Breast epithelium (tissue), 4 donors: ENCODE measurements around the gene GP1BB. TPM values are rescaled to one million over a fixed set of nuclear protein-coding genes. Genes with fewer than 3 reads are reported as not detected.

Source experiments
- DNase-seq, 2 donors: peaks; one replicate each; pipeline ENCODE4 v3.0.0-alpha.2; 2019; ENCODE audit warnings: low spot score in 2 of 2
- H3K27ac ChIP-seq, 2 donors: fragments of 200-600 bp; sonication (generic) in 1 of 2; one replicate each; pipeline ENCODE4 v1.5.1; 2016 to 2019; ENCODE audit warnings: mild to moderate bottlenecking in 1 of 2
- H3K27me3 ChIP-seq, 2 donors: fragments of 200-600 bp; sonication (generic) in 1 of 2; one replicate each; pipeline versions ENCODE4 v1.5.1 to v1.6.0; 2017 to 2019; ENCODE audit warnings: control low read depth in 1 of 2, mild to moderate bottlenecking in 1 of 2
- H3K36me3 ChIP-seq: fragments of 200-600 bp; one replicate; pipeline ENCODE4 v1.5.1; 2019
- H3K4me1 ChIP-seq, 2 donors: fragments of 200-600 bp; sonication (generic); one replicate each; pipeline ENCODE4 v1.5.1; 2016 to 2019; ENCODE audit warnings: control low read depth in 1 of 2
- H3K4me3 ChIP-seq, 3 donors: fragments of 200-600 bp; sonication (generic); 1 replicate in 2 of 3; 2 replicates in 1 of 3; pipeline ENCODE4 v1.5.1; 2016 to 2019; ENCODE audit warnings: mild to moderate bottlenecking in 3 of 3, moderate library complexity in 2 of 3
- H3K9me3 ChIP-seq, 2 donors: fragments of 200-600 bp; sonication (generic) in 1 of 2; one replicate each; pipeline ENCODE4 v1.5.1; 2016 to 2019; ENCODE audit warnings: control low read depth in 1 of 2
- POLR2A ChIP-seq: fragments of 450-650 bp; IDR thresholded peaks from one replicate; pipeline ENCODE4 v1.6.1; 2016; ENCODE audit warnings: antibody characterized with exemption, mild to moderate bottlenecking, moderate library complexity
- POLR2AphosphoS5 ChIP-seq, 3 donors: sonication (generic); formaldehyde crosslinking; IDR thresholded peaks; one replicate each; pipeline ENCODE4 v1.6.1; 2017; ENCODE audit warnings: antibody characterized with exemption in 3 of 3
- intact Hi-C: fragments of 100-400 bp; cut with DNase I; formaldehyde crosslinking; loops from one replicate; pipeline ENCODE4 v1.15.1; 2023; ENCODE audit warnings: low total_unique reads
- total RNA-seq, 3 donors: library from RNA; depleted of rRNA; stranded (reverse); fragments of >200 nt; gene quantifications; one replicate each; pipeline ENCODE4 v1.1.0, GENCODE V29; 2016
- TF ChIP-seq, protein P1 (sequence below), 3 donors: fragments of 450-650 bp; IDR thresholded peaks; one replicate each; pipeline ENCODE4 v1.5.1; 2016 to 2017; ENCODE audit warnings: antibody characterized with exemption in 3 of 3, mild to moderate bottlenecking in 3 of 3, moderate library complexity in 3 of 3

Gene GP1BB
- total RNA-seq, 3 donors from 2014 or later = 1.3 to 6.2 (median 2.9) TPM

DNA sequence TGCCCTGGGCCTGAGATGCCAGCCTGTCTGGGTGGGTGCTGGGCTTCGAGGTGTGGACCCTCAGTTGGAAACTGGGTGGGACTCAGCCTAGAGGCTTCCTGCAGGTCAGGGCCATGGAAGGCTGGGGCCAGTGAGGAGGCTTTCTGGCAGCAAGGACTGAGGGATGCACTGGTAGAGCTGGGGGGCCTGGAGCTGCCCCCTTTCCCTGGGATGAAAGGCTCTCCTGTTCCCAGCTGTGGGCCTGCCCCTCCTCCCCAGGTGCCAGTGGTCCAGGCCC is 6.6 kb upstream of the GP1BB start:
- H3K27ac ChIP-seq = no peak overlapping the region
- no peak overlapping the region for H3K4me3 ChIP-seq
- no peaks in the 10 kb centered on the region for H3K9me3 ChIP-seq
- H3K36me3 ChIP-seq = no peaks in the 10 kb centered on the region
- H3K27me3 ChIP-seq = peaks cover 0 to 2% of the 10 kb centered on the region in 2 donors
- peaks cover 9 to 12% of the 10 kb centered on the region in 2 donors for H3K4me1 ChIP-seq
- TF ChIP-seq, protein P1, sequence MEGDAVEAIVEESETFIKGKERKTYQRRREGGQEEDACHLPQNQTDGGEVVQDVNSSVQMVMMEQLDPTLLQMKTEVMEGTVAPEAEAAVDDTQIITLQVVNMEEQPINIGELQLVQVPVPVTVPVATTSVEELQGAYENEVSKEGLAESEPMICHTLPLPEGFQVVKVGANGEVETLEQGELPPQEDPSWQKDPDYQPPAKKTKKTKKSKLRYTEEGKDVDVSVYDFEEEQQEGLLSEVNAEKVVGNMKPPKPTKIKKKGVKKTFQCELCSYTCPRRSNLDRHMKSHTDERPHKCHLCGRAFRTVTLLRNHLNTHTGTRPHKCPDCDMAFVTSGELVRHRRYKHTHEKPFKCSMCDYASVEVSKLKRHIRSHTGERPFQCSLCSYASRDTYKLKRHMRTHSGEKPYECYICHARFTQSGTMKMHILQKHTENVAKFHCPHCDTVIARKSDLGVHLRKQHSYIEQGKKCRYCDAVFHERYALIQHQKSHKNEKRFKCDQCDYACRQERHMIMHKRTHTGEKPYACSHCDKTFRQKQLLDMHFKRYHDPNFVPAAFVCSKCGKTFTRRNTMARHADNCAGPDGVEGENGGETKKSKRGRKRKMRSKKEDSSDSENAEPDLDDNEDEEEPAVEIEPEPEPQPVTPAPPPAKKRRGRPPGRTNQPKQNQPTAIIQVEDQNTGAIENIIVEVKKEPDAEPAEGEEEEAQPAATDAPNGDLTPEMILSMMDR (IDR thresholded peaks at IDR 0.05) = no peak
- TF ChIP-seq POLR2AphosphoS5 (IDR thresholded peaks at IDR 0.05) (no peak), POLR2A (no peak)
- intact Hi-C loops = no loop called here
- DNase-seq = no peak

DNA sequence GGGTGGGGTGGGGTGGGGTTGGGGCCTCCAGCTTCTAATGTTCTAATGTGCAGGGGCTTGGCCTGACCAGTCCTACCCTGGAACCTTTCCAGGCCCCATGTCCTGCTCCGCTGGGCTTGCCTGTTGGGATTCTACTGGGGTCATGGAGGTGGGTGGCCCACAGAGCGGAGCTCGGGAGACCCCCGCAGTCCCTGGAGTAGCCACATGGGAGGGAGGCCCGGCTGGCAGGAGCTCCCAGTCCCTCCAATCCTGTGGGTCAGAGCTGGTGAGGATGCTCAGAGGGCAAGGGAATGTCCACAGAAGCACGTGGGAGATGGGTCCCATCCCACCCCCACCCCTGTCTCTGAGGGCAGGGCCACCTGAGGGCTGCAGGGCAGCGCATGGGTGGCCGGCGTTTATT is 6.2 kb upstream of the GP1BB start:
- intact Hi-C loops = no loop called here
- no peak for TF ChIP-seq POLR2A
- TF ChIP-seq POLR2AphosphoS5 (IDR thresholded peaks at IDR 0.05) = no peak
- TF ChIP-seq, protein P1 (IDR thresholded peaks at IDR 0.05) = no peak

DNA sequence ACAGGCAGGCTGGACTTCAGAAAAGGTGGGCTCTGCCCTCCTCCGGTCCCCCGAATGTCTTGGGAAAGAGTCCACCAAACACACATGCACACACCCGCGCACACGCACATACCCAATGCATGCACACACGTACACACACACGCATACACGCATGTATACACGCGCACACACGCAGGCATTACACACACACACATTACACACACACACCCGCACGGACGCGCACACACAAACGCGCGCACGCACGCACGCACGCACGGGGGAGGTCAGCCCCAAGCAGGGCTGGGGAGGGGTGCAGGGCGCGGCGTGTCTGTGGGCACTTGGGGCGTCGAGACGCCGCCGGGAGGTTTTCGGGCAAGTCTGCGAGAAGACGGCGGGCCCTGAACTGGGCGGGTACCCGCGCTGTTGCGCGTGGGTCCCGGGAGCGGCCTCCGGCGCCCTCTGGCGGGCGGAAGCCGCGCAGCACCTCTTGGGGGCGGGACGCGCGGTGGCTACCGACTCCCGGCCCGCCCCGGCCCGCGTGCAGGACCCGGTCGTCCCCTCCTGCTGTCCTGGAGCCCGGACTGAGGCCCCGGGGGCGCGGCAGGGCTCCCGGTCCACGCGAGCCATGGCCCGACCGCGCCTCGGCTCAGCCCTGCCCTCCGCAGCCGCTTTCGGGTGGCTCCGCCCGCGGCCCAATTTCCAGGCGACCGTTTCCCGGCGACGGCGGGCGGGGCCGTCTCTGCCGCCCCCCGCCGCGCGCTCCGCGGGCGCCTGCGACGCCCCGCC is 5.5 kb upstream of the GP1BB start:
- intact Hi-C loops = no loop called here
- TF ChIP-seq POLR2A (no peak), POLR2AphosphoS5 (IDR thresholded peaks at IDR 0.05) (no peak)
- TF ChIP-seq, protein P1 (IDR thresholded peaks at IDR 0.05) = peak; percentile 54 to 95 (median 72)
- Histone ChIP-seq H3K36me3 (no peaks in the 10 kb centered on the region), H3K9me3 (no peaks in the 10 kb centered on the region), H3K27me3 (peaks cover 0 to 2% of the 10 kb centered on the region in 2 donors), H3K4me3 (peak overlapping the region; percentile 49 to 72 (median 68)), H3K27ac (peak overlapping the region; percentile 50 to 70), H3K4me1 (peaks cover 9 to 12% of the 10 kb centered on the region in 2 donors)
- DNase-seq = peak; percentile 49 to 72

More for the DNA sequence above, 6.2 kb upstream of the GP1BB start:
- Histone ChIP-seq H3K27me3 (peaks cover 0 to 2% of the 10 kb centered on the region in 2 donors), H3K4me3 (peak overlapping the region in 1 of 3 donors; percentile 72), H3K9me3 (no peaks in the 10 kb centered on the region), H3K4me1 (peaks cover 9 to 12% of the 10 kb centered on the region in 2 donors), H3K27ac (no peak overlapping the region), H3K36me3 (no peaks in the 10 kb centered on the region)
- no peak for DNase-seq

DNA sequence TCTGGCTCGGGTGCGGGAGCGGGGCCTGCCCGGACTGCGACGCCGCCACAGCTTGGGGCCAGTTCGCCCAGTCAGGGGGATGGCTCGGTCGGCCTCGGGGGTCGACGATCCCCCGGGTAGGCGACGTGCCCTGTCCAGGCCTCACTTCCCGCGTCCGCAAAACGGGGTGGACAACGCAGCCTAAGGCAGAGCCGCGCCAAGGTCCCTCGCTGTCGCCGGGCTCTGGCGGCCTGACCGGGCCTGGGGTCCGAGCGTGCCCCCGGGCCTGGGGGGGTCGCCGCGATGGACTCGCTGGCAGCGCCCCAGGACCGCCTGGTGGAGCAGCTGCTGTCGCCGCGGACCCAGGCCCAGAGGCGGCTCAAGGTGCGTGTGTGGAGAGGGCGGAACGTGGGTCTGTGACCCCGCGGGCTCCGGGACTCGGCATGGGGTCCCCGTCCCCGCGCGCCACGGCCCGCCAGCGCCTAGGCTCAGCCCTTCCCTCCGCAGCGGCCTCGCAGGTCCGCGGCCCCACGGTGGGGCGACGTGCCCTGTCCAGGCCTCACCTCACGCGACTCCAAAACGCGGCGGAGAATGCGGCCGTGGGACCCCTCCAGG is 4.8 kb upstream of the GP1BB start:
- intact Hi-C loops = no loop called here
- Histone ChIP-seq H3K4me1 (peaks cover 9 to 12% of the 10 kb centered on the region in 2 donors), H3K9me3 (no peaks in the 10 kb centered on the region), H3K27ac (peak overlapping the region; percentile 50 to 70), H3K36me3 (no peaks in the 10 kb centered on the region), H3K4me3 (peak overlapping the region; percentile 49 to 72 (median 68)), H3K27me3 (peaks cover 0 to 2% of the 10 kb centered on the region in 2 donors)
- no peak for DNase-seq
- no peak for TF ChIP-seq POLR2A

DNA sequence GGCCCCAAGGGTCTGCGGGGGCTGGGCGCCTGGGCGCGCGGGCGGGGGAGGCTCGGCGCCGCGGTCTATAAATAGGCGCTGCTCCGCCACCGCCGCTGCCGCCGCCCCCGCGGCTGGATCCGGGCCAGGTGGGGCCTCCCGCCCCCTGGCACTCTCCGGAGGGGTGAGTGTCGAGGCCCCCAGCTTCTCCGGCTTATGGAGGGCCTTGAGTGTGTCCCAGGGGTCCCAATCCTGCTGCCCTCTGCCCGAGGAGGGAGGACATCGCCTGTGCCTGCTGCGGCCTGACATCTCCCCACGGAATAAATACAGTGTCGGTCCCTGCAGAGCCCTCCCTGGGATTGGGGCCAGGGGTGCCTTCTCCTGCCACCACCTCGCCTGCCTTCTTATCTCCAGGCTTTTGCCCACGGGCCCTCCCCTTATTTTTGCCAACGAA is 4.3 kb upstream of the GP1BB start:
- TF ChIP-seq POLR2A (no peak), POLR2AphosphoS5 (IDR thresholded peaks at IDR 0.05) (no peak)
- TF ChIP-seq, protein P1 (IDR thresholded peaks at IDR 0.05) = no peak
- peaks cover 9 to 12% of the 10 kb centered on the region in 2 donors for H3K4me1 ChIP-seq
- peak overlapping the region; percentile 49 to 72 (median 68) for H3K4me3 ChIP-seq
- no peak for DNase-seq
- peaks cover 0 to 2% of the 10 kb centered on the region in 2 donors for H3K27me3 ChIP-seq
- peak overlapping the region; percentile 50 to 70 for H3K27ac ChIP-seq
- H3K36me3 ChIP-seq = no peaks in the 10 kb centered on the region
- intact Hi-C loops = no loop called here
- H3K9me3 ChIP-seq = no peaks in the 10 kb centered on the region
